DND-41 (cell line): ENCODE measurements around the gene SERPINA3.

Source experiments
- ATAC-seq: fragments of 200-7000 bp; cut with Tn5 transposase; 3 replicates; pipeline ENCODE4 v1.9.1; 2021; ENCODE audit warnings: low read depth; ENCODE audit not compliant: insufficient read depth
- DNase-seq: peaks from one replicate; pipeline ENCODE4 v3.0.0-alpha.2; 2020
- H2AFZ ChIP-seq: 2 replicates; pipeline ENCODE4 v1.6.0; 2012; ENCODE audit warnings: low read depth, low read length
- H3K27ac ChIP-seq: 2 replicates; pipeline ENCODE4 v1.5.1; 2012; ENCODE audit warnings: low read length, inconsistent platforms
- H3K27me3 ChIP-seq: fragments of 200-600 bp; sonication (generic); 2 replicates; pipeline ENCODE4 v1.6.0; 2012; ENCODE audit warnings: low read length, mild to moderate bottlenecking, inconsistent platforms; ENCODE audit not compliant: insufficient read depth, poor library complexity
- H3K36me3 ChIP-seq: 2 replicates; pipeline ENCODE4 v1.5.1; 2012; ENCODE audit warnings: low read length, inconsistent platforms; ENCODE audit not compliant: insufficient read depth
- H3K4me1 ChIP-seq: 2 replicates; pipeline ENCODE4 v1.5.1; 2012; ENCODE audit warnings: mild to moderate bottlenecking, low read length; ENCODE audit not compliant: insufficient read depth
- H3K4me2 ChIP-seq: 2 replicates; pipeline ENCODE4 v1.6.0; 2012; ENCODE audit warnings: mild to moderate bottlenecking, moderate library complexity, low read length, inconsistent platforms; ENCODE audit not compliant: insufficient read depth
- H3K4me3 ChIP-seq, 2 experiments: fragments of 200-600 bp in 1 of 2; shearing (Covaris generic) in 1 of 2; 2 replicates each; pipeline ENCODE4 v1.5.1; 2012 to 2016; ENCODE audit warnings: inconsistent platforms in 2 of 2, low read length in 2 of 2, mild to moderate bottlenecking in 2 of 2, low read depth in 1 of 2, moderate library complexity in 1 of 2
- H3K79me2 ChIP-seq: 2 replicates; pipeline ENCODE4 v1.6.0; 2012; ENCODE audit warnings: low read length, inconsistent platforms; ENCODE audit not compliant: insufficient read depth
- H3K9ac ChIP-seq: 2 replicates; pipeline ENCODE4 v1.6.0; 2012; ENCODE audit warnings: low read depth, mild to moderate bottlenecking, inconsistent platforms, low read length, moderate library complexity
- H3K9me3 ChIP-seq: 2 replicates; pipeline ENCODE4 v1.5.1; 2012; ENCODE audit warnings: low read length, moderate library complexity, mild to moderate bottlenecking, inconsistent platforms; ENCODE audit not compliant: insufficient read depth, severe bottlenecking
- H4K20me1 ChIP-seq: 2 replicates; pipeline ENCODE4 v1.6.0; 2012; ENCODE audit warnings: low read length; ENCODE audit not compliant: insufficient read depth
- CTCF ChIP-seq: IDR thresholded peaks from 2 replicates; pipeline ENCODE4 v1.5.1; 2012; ENCODE audit warnings: borderline replicate concordance, low read length, moderate library complexity, mild to moderate bottlenecking; ENCODE audit not compliant: poor library complexity, severe bottlenecking; ENCODE audit errors: extremely low read depth
- EZH2 ChIP-seq: IDR thresholded peaks from 3 replicates; pipeline ENCODE4 v1.6.1; 2012; ENCODE audit warnings: borderline replicate concordance, low read depth, mild to moderate bottlenecking, moderate library complexity, low read length, inconsistent platforms; ENCODE audit not compliant: severe bottlenecking

The SERPINA3 gene

GRCh38 chr14:94582851-94583250 lies 29.3 kb upstream of the SERPINA3 start:
- ATAC-seq (no peak), DNase-seq (no peak)
- H4K20me1 ChIP-seq, result no peaks in the 10 kb centered on the region
- H3K36me3 ChIP-seq, result no peaks in the 10 kb centered on the region
- no peak overlapping the region for H3K4me3 ChIP-seq
- no peak overlapping the region for H3K9ac ChIP-seq
- H3K4me2 ChIP-seq, result no peak overlapping the region
- no peaks in the 10 kb centered on the region for H3K4me1 ChIP-seq
- H3K27me3 ChIP-seq, result no peaks in the 10 kb centered on the region
- H3K27ac ChIP-seq, result no peak overlapping the region
- no peak overlapping the region for H2AFZ ChIP-seq
- no peaks in the 10 kb centered on the region for H3K79me2 ChIP-seq
- TF ChIP-seq EZH2 (no peak), CTCF (no peak)
- H3K9me3 ChIP-seq, result no peaks in the 10 kb centered on the region

GRCh38 chr14:94583557-94583956 lies 28.6 kb upstream of the SERPINA3 start:
- DNase-seq (no peak), ATAC-seq (no peak)
- Histone ChIP-seq H3K79me2 (no peaks in the 10 kb centered on the region), H3K4me3 (no peak overlapping the region), H3K36me3 (no peaks in the 10 kb centered on the region), H3K27ac (no peak overlapping the region), H3K4me1 (no peaks in the 10 kb centered on the region), H3K9me3 (no peaks in the 10 kb centered on the region), H3K27me3 (no peaks in the 10 kb centered on the region), H3K9ac (no peak overlapping the region), H2AFZ (no peak overlapping the region), H3K4me2 (no peak overlapping the region), H4K20me1 (no peaks in the 10 kb centered on the region)
- no peak for TF ChIP-seq CTCF
- no peak for TF ChIP-seq EZH2

DNA sequence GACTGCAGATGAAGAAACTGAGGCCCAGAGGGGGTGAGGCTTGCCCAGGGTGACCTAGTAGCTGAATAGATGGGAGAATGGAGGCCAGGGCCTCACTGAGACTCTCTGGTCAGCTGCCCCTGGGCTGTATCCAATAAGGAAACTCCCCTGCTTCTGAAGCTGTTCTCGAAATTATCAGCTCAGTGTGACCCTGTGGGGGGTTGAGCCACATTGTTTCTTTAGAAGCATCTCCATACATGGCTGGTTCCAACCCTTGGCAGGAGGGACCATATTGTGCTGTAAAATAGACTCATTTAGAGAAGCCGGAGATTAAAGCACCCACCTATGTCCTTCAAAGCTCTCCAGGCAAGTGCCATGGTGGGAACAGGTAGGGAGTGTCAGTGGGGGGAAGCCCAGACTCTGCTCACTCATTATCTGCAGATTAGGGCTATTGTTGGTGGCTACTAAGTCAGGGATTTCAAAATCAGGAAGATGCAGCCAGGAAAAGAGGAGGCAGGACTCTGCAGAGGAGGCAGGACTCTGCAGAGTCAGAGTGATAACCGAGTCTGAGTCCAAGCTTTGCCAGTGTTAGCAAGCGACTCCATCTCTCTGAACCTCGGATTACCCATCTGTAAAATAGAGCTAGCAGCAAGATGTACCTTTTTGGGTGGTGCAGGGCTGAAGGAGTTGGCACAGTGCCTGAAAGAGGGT lies 27.5 kb upstream of the SERPINA3 start:
- H3K27ac ChIP-seq, result no peak overlapping the region
- TF ChIP-seq CTCF, result no peak
- no peak for TF ChIP-seq EZH2
- no peak overlapping the region for H3K4me2 ChIP-seq
- no peaks in the 10 kb centered on the region for H3K79me2 ChIP-seq
- H3K4me3 ChIP-seq, result no peak overlapping the region
- H3K36me3 ChIP-seq, result no peaks in the 10 kb centered on the region
- H3K9ac ChIP-seq, result no peak overlapping the region
- no peaks in the 10 kb centered on the region for H4K20me1 ChIP-seq
- DNase-seq, result no peak
- no peak for ATAC-seq
- no peak overlapping the region for H2AFZ ChIP-seq
- no peaks in the 10 kb centered on the region for H3K9me3 ChIP-seq
- no peaks in the 10 kb centered on the region for H3K4me1 ChIP-seq
- H3K27me3 ChIP-seq, result no peaks in the 10 kb centered on the region
